ENCODE data around the gene CTNNBIP1. TPM values are rescaled to one million over a fixed set of nuclear protein-coding genes. Genes with fewer than 3 reads are reported as not detected.

Gene CTNNBIP1
- total RNA-seq, 4 donors from 2014 or later, result 17.0 to 27.2 (median 23.4) TPM

GRCh38 chr1:9801909-9802308, 108.2 kb downstream of the CTNNBIP1 start:
- intact Hi-C loops (cut with DNase I), result no loop called here
- Histone ChIP-seq H3K4me3 (no peak overlapping the region), H3K9me3 (no peaks in the 10 kb centered on the region), H3K36me3 (no peaks in the 10 kb centered on the region), H3K27me3 (no peaks in the 10 kb centered on the region), H3K27ac (replicated peaks in 1 of 4) (no peak overlapping the region), H3K4me1 (peaks cover 22 to 53% (median 41%) of the 10 kb centered on the region in 4 donors)
- WGBS, result 94% methylated on average over 1 of the region's 1 CpG
- TF ChIP-seq POLR2AphosphoS5 (IDR thresholded peaks at IDR 0.05) (no peak), POLR2A (IDR thresholded peaks at IDR 0.05; ENCODE audit: low read depth) (no peak), CTCF (IDR thresholded peaks at IDR 0.05) (no peak), EP300 (IDR thresholded peaks at IDR 0.05) (no peak)
- DNase-seq (ENCODE audit: extremely low spot score), result no peak

Other genes with a start within 250 kb of the CTNNBIP1 start
- gene CLSTN1, start 86.3 kb downstream of the CTNNBIP1 start, total RNA-seq, result 100 to 1,000 TPM in 1 of 4 donors, 10 to 100 TPM in 3; 47.1 to 109 (median 72.3) TPM
- 10 to 100 TPM; 25.4 to 30.6 (median 27.7) TPM for gene LZIC, start 33.1 kb upstream of the CTNNBIP1 start, total RNA-seq
- 1 to 10 TPM; 5.0 to 9.8 (median 7.4) TPM for gene NMNAT1, start 33.2 kb upstream of the CTNNBIP1 start, total RNA-seq
- 10 to 100 TPM in 3 of 4 donors, 1 to 10 TPM in 1; 5.4 to 30.2 (median 18.1) TPM for gene RBP7, start 87.0 kb upstream of the CTNNBIP1 start, total RNA-seq
- gene UBE4B, start 122.7 kb upstream of the CTNNBIP1 start, total RNA-seq, result 100 to 1,000 TPM in 2 of 4 donors, 10 to 100 TPM in 2; 58.6 to 110 (median 85.5) TPM

All from esophagus muscularis mucosa (tissue), 4 donors.